GM10248 (cell line): ENCODE measurements around the gene ALCAM.

Source experiments
- CTCF ChIA-PET: fragments of 300-600 bp; sonication (Branson Sonifier 250); formaldehyde crosslinking; extraction: SDS; loops from one replicate; lab custom pipeline; 2021; ENCODE audit warnings: antibody characterized with exemption; lab: Yijun Ruan, JAX
- POLR2A ChIA-PET: fragments of 350-650 bp; sonication (Branson Sonifier 250); formaldehyde crosslinking; extraction: SDS; loops from one replicate; lab custom pipeline; 2020; ENCODE audit warnings: antibody characterized with exemption; lab: Yijun Ruan, JAX
- DNase-seq: peaks from one replicate; pipeline ENCODE4 v3.0.0; 2012; ENCODE audit errors: extremely low spot score
- TF ChIP-seq, protein P1 (sequence below): IDR thresholded peaks from 2 replicates; pipeline ENCODE4 v1.5.1; 2012; ENCODE audit warnings: mild to moderate bottlenecking, low read depth; ENCODE audit errors: extremely low read depth, missing control alignments, control extremely low read depth

ALCAM gene

DNA sequence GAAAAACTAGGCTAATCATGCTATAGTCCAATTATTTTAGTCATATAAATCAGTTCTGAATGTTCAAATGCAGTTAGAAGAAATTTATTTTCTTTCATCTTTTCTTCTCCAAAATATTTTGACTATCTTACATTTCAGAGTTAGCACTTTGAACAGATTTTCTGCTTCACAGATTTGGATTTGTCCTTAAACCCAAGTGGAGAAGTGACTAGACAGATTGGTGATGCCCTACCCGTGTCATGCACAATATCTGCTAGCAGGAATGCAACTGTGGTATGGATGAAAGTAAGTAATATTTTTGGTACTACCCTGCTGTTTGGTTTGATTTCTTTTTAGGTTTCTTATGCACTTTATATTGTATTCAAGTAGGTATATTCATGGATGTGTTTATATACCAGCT is 178.3 kb downstream of the ALCAM start:
- POLR2A ChIA-PET, result no interaction called here
- DNase-seq, result no peak
- TF ChIP-seq, protein P1, sequence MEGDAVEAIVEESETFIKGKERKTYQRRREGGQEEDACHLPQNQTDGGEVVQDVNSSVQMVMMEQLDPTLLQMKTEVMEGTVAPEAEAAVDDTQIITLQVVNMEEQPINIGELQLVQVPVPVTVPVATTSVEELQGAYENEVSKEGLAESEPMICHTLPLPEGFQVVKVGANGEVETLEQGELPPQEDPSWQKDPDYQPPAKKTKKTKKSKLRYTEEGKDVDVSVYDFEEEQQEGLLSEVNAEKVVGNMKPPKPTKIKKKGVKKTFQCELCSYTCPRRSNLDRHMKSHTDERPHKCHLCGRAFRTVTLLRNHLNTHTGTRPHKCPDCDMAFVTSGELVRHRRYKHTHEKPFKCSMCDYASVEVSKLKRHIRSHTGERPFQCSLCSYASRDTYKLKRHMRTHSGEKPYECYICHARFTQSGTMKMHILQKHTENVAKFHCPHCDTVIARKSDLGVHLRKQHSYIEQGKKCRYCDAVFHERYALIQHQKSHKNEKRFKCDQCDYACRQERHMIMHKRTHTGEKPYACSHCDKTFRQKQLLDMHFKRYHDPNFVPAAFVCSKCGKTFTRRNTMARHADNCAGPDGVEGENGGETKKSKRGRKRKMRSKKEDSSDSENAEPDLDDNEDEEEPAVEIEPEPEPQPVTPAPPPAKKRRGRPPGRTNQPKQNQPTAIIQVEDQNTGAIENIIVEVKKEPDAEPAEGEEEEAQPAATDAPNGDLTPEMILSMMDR, result no peak
- CTCF ChIA-PET, result interaction anchor here (1.6 kb wide), 1 partner anchor 17 kb away, joined by 3 read pairs; no protein-coding TSS in a partner anchor

DNA sequence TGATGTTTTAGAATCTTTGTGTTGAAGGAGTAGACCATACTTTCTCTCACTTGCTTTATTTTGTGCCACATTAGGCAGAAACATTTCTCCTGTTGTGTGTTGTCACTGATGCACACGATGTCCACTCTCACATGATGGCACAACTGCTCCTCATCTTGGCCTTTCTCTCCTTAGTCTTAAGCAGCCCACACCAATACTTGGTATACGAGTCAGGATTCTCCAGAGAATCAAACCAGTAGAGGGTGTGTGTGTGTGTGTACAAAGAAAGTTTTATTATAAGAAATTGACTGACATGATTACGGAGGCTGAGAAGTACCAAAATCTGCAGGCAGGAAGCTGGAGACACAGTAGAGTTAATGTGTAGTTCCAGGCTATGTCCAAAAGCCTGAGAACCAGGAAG is 187.1 kb downstream of the ALCAM start:
- TF ChIP-seq, protein P1, result no peak
- POLR2A ChIA-PET, result no interaction called here
- DNase-seq, result no peak
- CTCF ChIA-PET, result no interaction called here

DNA sequence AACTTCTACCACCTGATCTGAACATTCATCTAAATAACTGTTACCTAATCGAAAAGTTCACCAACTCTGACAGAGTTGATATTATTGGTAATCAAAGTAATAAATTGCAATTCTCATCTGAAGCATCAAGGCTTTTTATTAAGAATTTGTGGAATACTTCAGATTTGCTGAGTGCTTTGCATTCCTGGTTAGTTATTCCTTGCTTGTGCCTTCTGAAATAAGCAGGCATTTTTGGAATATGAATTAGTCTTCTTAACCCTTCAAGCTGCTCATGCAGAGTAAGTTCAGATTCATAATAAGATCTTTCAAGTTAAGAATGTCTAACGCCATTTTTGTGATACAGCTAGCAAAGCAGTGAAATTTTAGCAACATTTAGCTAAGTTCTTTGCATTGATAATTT is 188.5 kb downstream of the ALCAM start:
- ChIA-PET POLR2A (no interaction called here), CTCF (no interaction called here)
- TF ChIP-seq, protein P1, result no peak
- no peak for DNase-seq

DNA sequence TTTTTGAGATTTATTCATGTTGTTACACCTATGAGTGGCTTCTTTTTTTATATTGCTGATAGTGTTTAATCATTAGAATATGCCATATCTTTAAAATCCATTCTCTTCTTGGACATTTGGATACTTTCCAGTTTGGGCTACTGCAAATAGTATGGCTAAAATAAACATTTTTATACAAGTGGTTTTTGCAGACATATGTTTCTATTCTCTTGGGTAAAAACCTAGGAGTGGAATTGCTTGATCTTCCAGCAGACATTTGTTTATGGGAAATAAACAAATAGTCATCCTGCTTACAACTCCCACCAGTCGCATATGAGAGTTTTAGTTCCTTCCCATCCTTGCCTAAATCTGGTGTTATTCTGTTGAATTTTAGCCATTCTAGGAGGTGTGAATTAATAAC is 193.1 kb downstream of the ALCAM start:
- POLR2A ChIA-PET, result no interaction called here
- TF ChIP-seq, protein P1, result no peak
- CTCF ChIA-PET, result no interaction called here
- no peak for DNase-seq

DNA sequence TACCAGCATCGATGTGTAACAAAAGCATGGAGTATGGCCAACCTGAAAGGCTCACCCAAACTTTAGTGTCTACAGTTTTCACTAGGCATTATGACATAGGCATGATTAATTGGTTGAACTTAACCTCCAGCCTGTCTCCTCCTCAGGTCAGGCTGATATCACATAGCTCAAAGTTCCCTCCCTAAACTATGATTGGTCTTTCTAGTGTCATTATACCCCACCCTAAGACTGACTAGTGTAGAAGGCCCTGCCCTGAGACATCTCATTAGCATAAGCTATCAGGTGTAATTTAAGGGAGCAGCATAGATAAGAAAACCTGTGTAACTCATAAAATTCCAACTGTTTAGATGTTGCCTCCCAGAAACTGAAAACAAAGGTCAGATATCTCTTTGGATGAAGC is 195.2 kb downstream of the ALCAM start:
- TF ChIP-seq, protein P1, result no peak
- ChIA-PET POLR2A (no interaction called here), CTCF (interaction anchor here (1.1 kb wide), 1 partner anchor 16 kb away, joined by 3 read pairs; no protein-coding TSS in a partner anchor)
- no peak for DNase-seq

DNA sequence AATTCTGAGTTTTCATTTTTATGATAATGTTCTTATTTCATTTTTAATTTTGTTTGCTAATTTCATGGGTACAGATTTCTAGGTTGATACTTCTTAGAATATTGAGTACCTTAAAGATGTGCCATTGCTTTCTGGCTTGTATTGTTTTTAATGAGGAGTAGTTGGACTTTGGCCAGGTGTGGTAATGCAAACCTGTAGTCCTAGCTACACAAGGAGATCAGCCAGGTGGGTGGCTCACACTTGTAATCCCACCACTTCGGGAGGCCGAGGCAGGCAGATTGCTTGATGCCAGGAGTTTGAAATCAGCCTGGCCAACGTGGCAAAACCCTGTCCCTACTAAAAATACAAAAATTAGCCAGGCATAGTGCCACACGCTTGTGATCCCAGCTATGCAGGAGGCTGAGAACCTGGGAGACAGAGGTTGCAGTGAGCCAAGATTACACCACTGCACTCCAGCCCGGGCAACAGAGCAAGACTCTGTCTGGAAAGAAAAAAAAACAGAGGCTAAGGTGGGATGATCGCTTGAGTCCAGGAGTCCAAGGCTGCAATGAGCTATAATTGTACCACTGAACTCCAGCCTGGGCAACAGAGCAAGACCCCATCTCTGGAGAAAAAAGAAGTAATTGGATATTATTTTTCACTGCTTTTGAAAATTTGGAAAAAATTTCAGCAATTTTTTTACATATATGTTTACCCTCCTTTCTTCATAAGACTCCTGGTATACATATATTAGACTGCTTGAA is 198.0 kb downstream of the ALCAM start:
- ChIA-PET POLR2A (no interaction called here), CTCF (no interaction called here)
- DNase-seq, result no peak
- TF ChIP-seq, protein P1, result no peak
